Endothelial cell (in vitro differentiated cells): ENCODE data around the gene UCKL1. TPM values are rescaled to one million over a fixed set of nuclear protein-coding genes. Genes with fewer than 3 reads are reported as not detected.

Experiments
- DNase-seq: peaks from one replicate; pipeline ENCODE4 v3.0.0; 2021; ENCODE audit warnings: low spot score
- H3K27ac Mint-ChIP-seq: one replicate; pipeline ENCODE4 v1.8.0; 2021; ENCODE audit warnings: mixed read lengths, inconsistent platforms; ENCODE audit not compliant: unreplicated experiment
- H3K27me3 Mint-ChIP-seq: one replicate; pipeline ENCODE4 v1.8.0; 2021; ENCODE audit warnings: mild to moderate bottlenecking, moderate library complexity, mixed read lengths, inconsistent platforms; ENCODE audit not compliant: unreplicated experiment
- H3K36me3 Mint-ChIP-seq: one replicate; pipeline ENCODE4 v1.8.0; 2021; ENCODE audit warnings: mild to moderate bottlenecking, low read depth, mixed read lengths, inconsistent platforms; ENCODE audit not compliant: unreplicated experiment
- H3K4me1 Mint-ChIP-seq: one replicate; pipeline ENCODE4 v1.8.0; 2021; ENCODE audit warnings: mild to moderate bottlenecking, mixed read lengths, inconsistent platforms; ENCODE audit not compliant: unreplicated experiment
- H3K4me3 Mint-ChIP-seq: one replicate; pipeline ENCODE4 v1.8.0; 2021; ENCODE audit warnings: mild to moderate bottlenecking, mixed read lengths, inconsistent platforms; ENCODE audit not compliant: unreplicated experiment
- H3K9me3 Mint-ChIP-seq: one replicate; pipeline ENCODE4 v1.8.0; 2021; ENCODE audit warnings: mixed read lengths, inconsistent platforms; ENCODE audit not compliant: unreplicated experiment
- CTCF ChIP-seq: fragments of 200-600 bp; sonication (generic); IDR thresholded peaks from one replicate; pipeline ENCODE4 v1.5.0; 2021; ENCODE audit warnings: antibody characterized with exemption; ENCODE audit not compliant: unreplicated experiment
- microRNA-seq: library from miRNA; unstranded; fragments of <30 nt; microRNA quantifications from one replicate; pipeline ENCODE4, GENCODE V29; 2020; ENCODE audit not compliant: unreplicated experiment
- total RNA-seq: library from RNA; stranded (reverse); fragmentation: NEBNext Ultra II Directional; extraction: Animal tissue kit (Norgen Biotek cat#: 25700); gene quantifications from one replicate; pipeline ENCODE4 v1.2.1, GENCODE V29; 2021; ENCODE audit not compliant: unreplicated experiment

Gene UCKL1
- total RNA-seq, 1 donor from 2014 or later = 40.1 TPM

- Mint-ChIP-seq H3K9me3 (no peaks in the 10 kb centered on the region), H3K4me3 (peak overlapping the region; percentile 47), H3K36me3 (peaks cover 34% of the 10 kb centered on the region), H3K27ac (no peak overlapping the region), H3K27me3 (peaks cover 11% of the 10 kb centered on the region), H3K4me1 (peaks cover 13% of the 10 kb centered on the region)
- TF ChIP-seq CTCF = no peak
- DNase-seq = no peak
Measured at GRCh38 chr20:63891061-63892002, 64.9 kb downstream of the UCKL1 start.

GRCh38 chr20:63890616-63891015 lies 65.6 kb downstream of the UCKL1 start:
- peaks cover 34% of the 10 kb centered on the region for H3K36me3 Mint-ChIP-seq
- peaks cover 6% of the 10 kb centered on the region for H3K4me1 Mint-ChIP-seq
- H3K27me3 Mint-ChIP-seq = peaks cover 7% of the 10 kb centered on the region
- no peak overlapping the region for H3K4me3 Mint-ChIP-seq
- DNase-seq = no peak
- no peak overlapping the region for H3K27ac Mint-ChIP-seq
- no peak for TF ChIP-seq CTCF
- no peaks in the 10 kb centered on the region for H3K9me3 Mint-ChIP-seq

GRCh38 chr20:63890201-63890576 lies 66.0 kb downstream of the UCKL1 start:
- TF ChIP-seq CTCF = no peak
- Mint-ChIP-seq H3K27ac (no peak overlapping the region), H3K27me3 (peaks cover 5% of the 10 kb centered on the region), H3K36me3 (peaks cover 34% of the 10 kb centered on the region), H3K4me3 (peak overlapping the region; percentile 24), H3K4me1 (peaks cover 6% of the 10 kb centered on the region), H3K9me3 (no peaks in the 10 kb centered on the region)
- no peak for DNase-seq

Small RNA genes within 50 kb of the gene (microRNA-seq; reads per million reads assigned to microRNA genes)
- 9.5 reads per million, percentile 58 among the genes with 10 or more reads in this experiment for gene MIR1914
- not detected for gene MIR647
- gene MIR941-1 = not detected
- gene MIR941-2 = not detected
- not detected for gene MIR941-3
- gene MIR941-4 = not detected
- not detected for gene MIR941-5

Other genes with a start within 250 kb of the UCKL1 start
- gene ARFRP1, start 248.4 kb downstream of the UCKL1 start, total RNA-seq = 33.4 TPM
- 34.9 TPM for gene ZGPAT, start 248.4 kb downstream of the UCKL1 start, total RNA-seq
- 8.1 TPM for gene LIME1, start 219.8 kb downstream of the UCKL1 start, total RNA-seq
- 69.6 TPM for gene SLC2A4RG, start 216.6 kb downstream of the UCKL1 start, total RNA-seq
- 42.1 TPM for gene ZBTB46, start 125.2 kb downstream of the UCKL1 start, total RNA-seq
- not detected for gene ABHD16B, start 94.9 kb downstream of the UCKL1 start, total RNA-seq
- 85.5 TPM for gene TPD52L2, start 91.1 kb downstream of the UCKL1 start, total RNA-seq
- gene DNAJC5, start 61.3 kb downstream of the UCKL1 start, total RNA-seq = 54.4 TPM
- 40.8 TPM for gene ZNF512B, start 13.5 kb upstream of the UCKL1 start, total RNA-seq
- gene SAMD10, start 23.2 kb upstream of the UCKL1 start, total RNA-seq = 5.0 TPM
- 73.4 TPM for gene PRPF6, start 24.7 kb upstream of the UCKL1 start, total RNA-seq
- 14.2 TPM for gene C20orf204, start 79.8 kb upstream of the UCKL1 start, total RNA-seq
- 149 TPM for gene SOX18, start 93.2 kb upstream of the UCKL1 start, total RNA-seq
- 123 TPM for gene TCEA2, start 106.8 kb upstream of the UCKL1 start, total RNA-seq
- gene RGS19, start 123.1 kb upstream of the UCKL1 start, total RNA-seq = 26.2 TPM
- gene OPRL1, start 123.7 kb upstream of the UCKL1 start, total RNA-seq = 10.2 TPM
- not detected for gene LKAAEAR1, start 128.0 kb upstream of the UCKL1 start, total RNA-seq
- gene NPBWR2, start 151.1 kb upstream of the UCKL1 start, total RNA-seq = not detected
- 0.74 TPM for gene MYT1, start 208.0 kb upstream of the UCKL1 start, total RNA-seq